Measurements from ENCODE around the gene SLC25A40.

The SLC25A40 gene

DNA sequence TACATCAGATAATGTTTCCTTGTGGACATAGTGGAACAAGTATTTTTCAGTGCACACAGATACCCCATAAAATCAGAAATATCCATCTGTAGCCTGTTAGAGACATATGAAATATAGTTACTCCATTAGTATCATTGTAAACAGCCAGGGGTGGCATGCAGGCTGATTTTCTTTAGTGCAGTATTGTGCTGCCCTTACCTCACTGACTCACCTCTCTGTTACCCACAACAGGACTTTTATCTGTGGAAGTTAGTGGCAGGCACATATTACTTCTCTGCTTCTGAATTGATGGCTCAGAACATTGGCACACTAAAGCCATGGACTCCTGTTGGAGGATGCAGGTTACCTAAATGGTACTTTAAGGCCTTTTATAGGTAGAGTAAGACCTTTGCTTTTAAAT, 70.0 kb downstream of the SLC25A40 start:
- no peak for TF ChIP-seq POLR2AphosphoS5 (IDR thresholded peaks at IDR 0.05; ENCODE audit: low read depth)
- no peak for TF ChIP-seq GABPA (IDR thresholded peaks at IDR 0.05; ENCODE audit: low read depth)
- TF ChIP-seq REST (IDR thresholded peaks at IDR 0.05; ENCODE audit: insufficient replicate concordance, low read depth), result no peak
- no peak for TF ChIP-seq CTCF (IDR thresholded peaks at IDR 0.05; ENCODE audit: insufficient read depth, low read length)
- TF ChIP-seq SPI1 (IDR thresholded peaks at IDR 0.05; ENCODE audit: borderline replicate concordance, low read depth), result no peak
- no peak for DNase-seq (ENCODE audit: low read depth in 1 of 2, low spot score in 1 of 2)
- Histone ChIP-seq H3K4me3 (replicated peaks; ENCODE audit: insufficient read depth, low read length) (no peak overlapping the region), H3K27me3 (ENCODE audit: insufficient read depth, poor library complexity, severe bottlenecking) (no peaks in the 10 kb centered on the region), H3K27ac (replicated peaks) (no peak overlapping the region)

GRCh38 chr7:87797798-87798403, 78.3 kb downstream of the SLC25A40 start:
- DNase-seq (ENCODE audit: low read depth in 1 of 2, low spot score in 1 of 2), result peak in 1 of 2 experiments; percentile 26
- Histone ChIP-seq H3K27me3 (ENCODE audit: insufficient read depth, poor library complexity, severe bottlenecking) (no peaks in the 10 kb centered on the region), H3K27ac (replicated peaks) (no peak overlapping the region), H3K4me3 (replicated peaks; ENCODE audit: insufficient read depth, low read length) (no peak overlapping the region)
- no peak for TF ChIP-seq POLR2AphosphoS5 (IDR thresholded peaks at IDR 0.05; ENCODE audit: low read depth)
- no peak for TF ChIP-seq SPI1 (IDR thresholded peaks at IDR 0.05; ENCODE audit: borderline replicate concordance, low read depth)
- TF ChIP-seq GABPA (IDR thresholded peaks at IDR 0.05; ENCODE audit: low read depth), result no peak
- peak; percentile 37 for TF ChIP-seq CTCF (IDR thresholded peaks at IDR 0.05; ENCODE audit: insufficient read depth, low read length)
- TF ChIP-seq REST (IDR thresholded peaks at IDR 0.05; ENCODE audit: insufficient replicate concordance, low read depth), result no peak

GRCh38 chr7:87797395-87797794, 78.8 kb downstream of the SLC25A40 start:
- Histone ChIP-seq H3K27ac (replicated peaks) (no peak overlapping the region), H3K27me3 (ENCODE audit: insufficient read depth, poor library complexity, severe bottlenecking) (no peaks in the 10 kb centered on the region), H3K4me3 (replicated peaks; ENCODE audit: insufficient read depth, low read length) (no peak overlapping the region)
- DNase-seq (ENCODE audit: low read depth in 1 of 2, low spot score in 1 of 2), result no peak
- no peak for TF ChIP-seq POLR2AphosphoS5 (IDR thresholded peaks at IDR 0.05; ENCODE audit: low read depth)
- no peak for TF ChIP-seq SPI1 (IDR thresholded peaks at IDR 0.05; ENCODE audit: borderline replicate concordance, low read depth)

GRCh38 chr7:87785368-87785995, 90.7 kb downstream of the SLC25A40 start:
- no peak overlapping the region for H3K4me3 ChIP-seq (replicated peaks; ENCODE audit: insufficient read depth, low read length)
- TF ChIP-seq REST (IDR thresholded peaks at IDR 0.05; ENCODE audit: insufficient replicate concordance, low read depth) (no peak), POLR2AphosphoS5 (IDR thresholded peaks at IDR 0.05; ENCODE audit: low read depth) (no peak), SPI1 (IDR thresholded peaks at IDR 0.05; ENCODE audit: borderline replicate concordance, low read depth) (no peak), CTCF (IDR thresholded peaks at IDR 0.05; ENCODE audit: insufficient read depth, low read length) (no peak), GABPA (IDR thresholded peaks at IDR 0.05; ENCODE audit: low read depth) (no peak)
- no peak for DNase-seq (ENCODE audit: low read depth in 1 of 2, low spot score in 1 of 2)
- H3K27me3 ChIP-seq (ENCODE audit: insufficient read depth, poor library complexity, severe bottlenecking), result no peaks in the 10 kb centered on the region
- no peak overlapping the region for H3K27ac ChIP-seq (replicated peaks)

Measured in HL-60 (cell line).